ENCODE measurements around the gene HIPK2.

GRCh38 chr7:139525750-139526149, 252.0 kb downstream of the HIPK2 start:
- TF ChIP-seq CTCF (IDR thresholded peaks at IDR 0.05; ENCODE audit: low read length) (no peak), EZH2 (IDR thresholded peaks at IDR 0.05; ENCODE audit: borderline replicate concordance, low read length) (no peak)

All from OCI-LY1 (cell line).